ENCODE data around the gene ANGPTL2.

Gene ANGPTL2

DNA sequence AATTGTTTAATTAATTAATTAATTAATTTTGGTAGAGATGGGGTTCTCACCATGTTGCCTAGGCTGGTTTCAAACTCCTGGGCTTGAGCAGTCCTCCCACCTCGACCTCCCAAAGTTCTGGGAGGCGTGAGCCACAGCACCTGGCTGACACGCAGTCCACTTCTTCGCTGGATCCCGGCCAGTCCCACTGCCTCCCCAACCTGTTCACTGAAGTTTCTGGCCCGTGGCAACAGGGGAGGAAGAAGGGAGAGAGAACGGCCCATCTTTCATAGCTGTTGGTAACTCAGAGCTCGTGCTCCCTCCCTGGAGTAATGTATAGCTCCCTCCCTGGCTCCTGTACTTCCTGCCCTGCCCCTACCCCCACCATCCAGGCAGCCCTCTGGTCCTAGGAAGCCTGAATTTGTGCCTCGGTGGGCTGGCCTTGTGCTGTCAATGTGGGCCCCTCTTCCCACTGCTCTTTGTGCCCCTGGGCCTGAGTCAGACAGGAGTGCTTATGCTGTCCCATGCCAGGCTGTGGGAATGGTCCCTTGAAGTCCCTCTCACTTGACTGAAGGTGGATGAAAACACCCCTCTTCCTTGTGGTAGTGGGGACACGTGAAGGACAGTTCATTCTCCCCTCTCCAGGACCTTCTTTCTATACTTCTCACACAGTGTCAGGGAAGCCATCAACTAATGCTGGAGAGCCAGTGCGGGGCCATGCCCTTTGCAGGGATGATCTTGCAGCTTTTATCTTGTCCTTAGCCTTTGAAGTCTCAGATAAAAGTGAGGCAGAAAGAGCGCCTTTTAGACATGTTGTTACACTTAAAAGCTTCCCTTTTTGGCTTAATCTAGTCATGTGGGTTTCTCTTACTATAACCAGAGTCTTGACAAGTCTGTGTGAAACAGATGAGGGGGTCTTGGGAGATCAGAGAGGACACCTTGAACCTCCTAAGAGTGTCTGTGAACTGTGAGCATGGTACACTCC is 38.1 kb downstream of the ANGPTL2 start:
- TF ChIP-seq FOXP2 (optimal IDR thresholded peaks at IDR 0.05; ENCODE audit: borderline replicate concordance, extremely low read depth, extremely low read length, insufficient read depth) (no peak), SIN3A (IDR thresholded peaks at IDR 0.05; ENCODE audit: borderline replicate concordance, insufficient read depth, low read length) (no peak)

DNA sequence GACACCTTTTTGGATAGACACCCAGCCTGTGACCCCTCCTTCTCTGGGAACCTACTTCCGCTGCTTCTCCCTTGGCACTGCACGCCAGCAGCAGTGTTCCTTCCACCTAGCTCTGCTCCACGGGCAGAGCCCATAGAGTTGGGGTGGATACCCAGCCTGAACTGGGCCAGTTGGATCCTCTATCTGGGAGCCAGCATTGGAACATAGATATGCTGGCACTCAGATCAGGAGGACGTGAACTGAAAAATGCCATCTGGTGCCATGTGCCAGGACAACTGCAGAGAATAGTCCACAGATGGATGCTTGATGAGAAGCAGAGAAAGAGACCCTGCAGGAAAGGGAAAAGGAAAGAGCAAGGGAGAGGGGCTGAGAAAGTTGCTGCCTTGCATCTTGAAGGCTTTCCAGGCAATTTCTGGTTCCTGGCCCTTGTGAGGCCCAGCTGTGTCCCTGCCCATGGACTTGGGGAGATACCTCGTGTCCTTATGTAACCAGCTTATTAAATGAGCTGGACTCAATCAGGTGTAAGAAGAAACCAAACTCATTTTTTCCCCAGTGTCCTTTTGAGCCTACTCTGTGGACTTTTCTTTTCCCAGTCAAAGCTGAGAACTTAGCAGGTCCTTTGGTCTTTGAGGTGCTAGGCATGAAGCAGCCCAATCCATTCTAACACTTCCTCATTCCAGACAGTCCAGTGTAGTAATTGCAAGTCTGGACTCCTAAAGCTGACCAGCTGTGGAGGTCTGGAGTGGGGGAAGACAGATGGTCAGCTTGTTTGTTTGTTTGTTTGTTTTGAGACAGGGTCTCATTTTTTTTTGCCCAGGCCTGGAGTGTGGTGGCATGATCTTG is 39.1 kb downstream of the ANGPTL2 start:
- TF ChIP-seq SIN3A (IDR thresholded peaks at IDR 0.05; ENCODE audit: borderline replicate concordance, insufficient read depth, low read length): no peak
- TF ChIP-seq POLR2AphosphoS5 (IDR thresholded peaks at IDR 0.05; ENCODE audit: low read depth, low read length): no peak
- no peak for TF ChIP-seq TAF1 (IDR thresholded peaks at IDR 0.05; ENCODE audit: borderline replicate concordance, insufficient read depth, low read length)

DNA sequence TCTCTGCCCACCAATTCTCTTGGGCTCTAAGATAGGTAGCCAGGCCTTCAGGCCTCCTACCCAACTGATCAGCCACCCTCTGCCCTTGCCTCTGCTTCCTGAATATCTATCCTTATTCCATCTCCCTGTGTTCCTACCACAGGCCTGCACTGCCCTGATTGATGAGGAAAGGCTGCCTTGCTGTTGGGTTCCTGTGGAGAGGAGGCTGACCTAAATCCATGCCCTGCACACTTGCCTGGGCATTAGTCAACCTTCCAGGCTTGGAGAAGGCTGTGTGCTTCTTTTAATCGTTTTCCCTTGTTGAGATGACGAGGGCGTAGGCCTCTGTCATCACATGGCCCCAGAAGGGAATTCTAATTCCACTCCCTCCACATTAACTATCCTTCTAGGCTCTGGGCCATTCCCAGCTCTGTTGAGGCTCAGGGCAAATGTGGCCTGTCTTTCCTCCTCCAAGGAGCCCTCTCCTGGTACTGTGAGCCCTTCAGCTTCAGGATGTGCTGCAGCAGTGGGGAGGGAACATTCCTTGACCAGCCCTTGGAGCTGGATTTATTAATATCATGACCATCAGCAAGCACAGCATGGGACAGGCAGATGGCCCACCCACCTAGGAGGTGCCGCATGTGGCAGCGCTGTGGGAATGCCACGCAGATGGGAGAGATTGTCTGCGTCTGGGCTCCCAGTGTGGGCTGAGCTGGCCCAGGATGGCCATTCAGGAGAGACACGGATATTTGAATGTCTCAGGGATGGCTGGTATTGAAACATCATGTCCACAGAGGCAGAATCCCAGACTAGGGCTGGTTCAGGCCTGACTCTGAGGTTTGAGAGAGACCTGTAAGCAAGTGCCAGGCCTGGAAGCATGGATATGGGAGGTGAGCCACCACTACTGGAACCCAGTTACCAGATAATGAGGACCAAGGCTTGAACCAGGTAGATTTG is 40.9 kb downstream of the ANGPTL2 start:
- no peak for TF ChIP-seq TAF1 (IDR thresholded peaks at IDR 0.05; ENCODE audit: borderline replicate concordance, insufficient read depth, low read length)
- no peak for TF ChIP-seq POLR2AphosphoS5 (IDR thresholded peaks at IDR 0.05; ENCODE audit: low read depth, low read length)
- TF ChIP-seq FOXP2 (optimal IDR thresholded peaks at IDR 0.05; ENCODE audit: borderline replicate concordance, extremely low read depth, extremely low read length, insufficient read depth): no peak
- no peak for TF ChIP-seq SIN3A (IDR thresholded peaks at IDR 0.05; ENCODE audit: borderline replicate concordance, insufficient read depth, low read length)
- TF ChIP-seq, protein P1, sequence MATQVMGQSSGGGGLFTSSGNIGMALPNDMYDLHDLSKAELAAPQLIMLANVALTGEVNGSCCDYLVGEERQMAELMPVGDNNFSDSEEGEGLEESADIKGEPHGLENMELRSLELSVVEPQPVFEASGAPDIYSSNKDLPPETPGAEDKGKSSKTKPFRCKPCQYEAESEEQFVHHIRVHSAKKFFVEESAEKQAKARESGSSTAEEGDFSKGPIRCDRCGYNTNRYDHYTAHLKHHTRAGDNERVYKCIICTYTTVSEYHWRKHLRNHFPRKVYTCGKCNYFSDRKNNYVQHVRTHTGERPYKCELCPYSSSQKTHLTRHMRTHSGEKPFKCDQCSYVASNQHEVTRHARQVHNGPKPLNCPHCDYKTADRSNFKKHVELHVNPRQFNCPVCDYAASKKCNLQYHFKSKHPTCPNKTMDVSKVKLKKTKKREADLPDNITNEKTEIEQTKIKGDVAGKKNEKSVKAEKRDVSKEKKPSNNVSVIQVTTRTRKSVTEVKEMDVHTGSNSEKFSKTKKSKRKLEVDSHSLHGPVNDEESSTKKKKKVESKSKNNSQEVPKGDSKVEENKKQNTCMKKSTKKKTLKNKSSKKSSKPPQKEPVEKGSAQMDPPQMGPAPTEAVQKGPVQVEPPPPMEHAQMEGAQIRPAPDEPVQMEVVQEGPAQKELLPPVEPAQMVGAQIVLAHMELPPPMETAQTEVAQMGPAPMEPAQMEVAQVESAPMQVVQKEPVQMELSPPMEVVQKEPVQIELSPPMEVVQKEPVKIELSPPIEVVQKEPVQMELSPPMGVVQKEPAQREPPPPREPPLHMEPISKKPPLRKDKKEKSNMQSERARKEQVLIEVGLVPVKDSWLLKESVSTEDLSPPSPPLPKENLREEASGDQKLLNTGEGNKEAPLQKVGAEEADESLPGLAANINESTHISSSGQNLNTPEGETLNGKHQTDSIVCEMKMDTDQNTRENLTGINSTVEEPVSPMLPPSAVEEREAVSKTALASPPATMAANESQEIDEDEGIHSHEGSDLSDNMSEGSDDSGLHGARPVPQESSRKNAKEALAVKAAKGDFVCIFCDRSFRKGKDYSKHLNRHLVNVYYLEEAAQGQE (IDR thresholded peaks at IDR 0.05; ENCODE audit: insufficient read depth in 1 of 2, low read depth in 2 of 2, low read length in 2 of 2): no peak

DNA sequence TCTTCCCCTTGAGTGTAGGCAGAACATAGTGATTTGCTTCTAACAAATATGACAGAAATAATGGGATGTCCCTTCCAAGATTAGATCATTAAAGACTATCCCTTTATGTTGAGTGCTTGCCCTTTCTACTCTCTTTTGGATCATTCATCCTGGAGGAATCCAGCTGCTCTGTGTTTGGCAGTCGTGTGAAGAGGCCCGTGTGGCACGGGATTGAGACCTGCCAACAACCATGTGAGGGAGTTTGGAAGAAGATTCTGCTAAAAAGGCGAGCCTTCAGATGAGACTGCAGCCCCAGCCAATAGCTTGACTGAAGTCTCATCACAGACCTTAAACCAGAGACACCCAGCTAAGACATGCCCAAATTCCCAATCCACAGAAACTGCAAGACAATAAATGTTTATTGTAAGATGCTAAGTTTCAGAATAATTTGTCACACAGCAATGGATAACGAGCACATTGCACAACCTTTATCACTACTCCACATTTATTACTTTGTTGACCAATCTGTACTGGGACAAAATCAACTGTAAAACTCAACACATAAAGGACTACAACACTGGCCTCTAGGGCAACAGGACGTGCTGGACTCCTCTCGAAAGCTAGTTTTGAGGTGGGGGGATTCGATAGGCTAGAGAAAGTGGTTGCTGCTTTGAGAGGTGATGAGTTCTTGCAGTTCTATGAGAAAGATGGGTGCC is 42.8 kb downstream of the ANGPTL2 start:
- TF ChIP-seq, protein P1 (IDR thresholded peaks at IDR 0.05; ENCODE audit: insufficient read depth in 1 of 2, low read depth in 2 of 2, low read length in 2 of 2): no peak

DNA sequence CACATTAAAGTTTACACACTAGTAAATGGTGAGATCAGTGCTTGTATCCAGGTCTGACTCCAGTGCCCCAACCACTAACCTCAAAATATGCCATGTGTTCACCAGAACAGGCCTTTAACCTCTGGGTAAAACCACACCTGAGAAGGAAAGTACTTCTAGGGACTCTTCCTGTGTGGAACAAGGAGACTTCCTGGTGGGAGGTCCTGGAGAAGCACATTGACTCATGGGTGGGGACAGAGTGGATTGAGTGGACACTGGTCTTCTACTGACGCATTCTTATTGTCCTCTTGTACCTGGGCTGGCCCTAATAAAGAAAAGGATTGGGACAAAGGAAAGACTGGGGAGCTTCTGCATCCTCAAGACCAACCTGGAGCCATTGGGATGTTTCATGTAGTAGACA is 43.4 kb downstream of the ANGPTL2 start:
- TF ChIP-seq TAF1 (IDR thresholded peaks at IDR 0.05; ENCODE audit: borderline replicate concordance, insufficient read depth, low read length): no peak
- TF ChIP-seq SIN3A (IDR thresholded peaks at IDR 0.05; ENCODE audit: borderline replicate concordance, insufficient read depth, low read length): no peak
- no peak for TF ChIP-seq FOXP2 (optimal IDR thresholded peaks at IDR 0.05; ENCODE audit: borderline replicate concordance, extremely low read depth, extremely low read length, insufficient read depth)
- TF ChIP-seq, protein P1 (IDR thresholded peaks at IDR 0.05; ENCODE audit: insufficient read depth in 1 of 2, low read depth in 2 of 2, low read length in 2 of 2): no peak
- TF ChIP-seq POLR2AphosphoS5 (IDR thresholded peaks at IDR 0.05; ENCODE audit: low read depth, low read length): no peak

Data from PFSK-1 (cell line).